Measurements from ENCODE around the gene KRT86.
"Not testable (repeated sequence)": the region's sequence is repeated elsewhere in the genome, so short reads cannot be mapped to it uniquely, and the experiment has no call there.

Gene KRT86

GRCh38 chr12:52294803-52295202, 20.4 kb downstream of the KRT86 start:
- no peaks in the 10 kb centered on the region for H3K36me3 ChIP-seq (ENCODE audit: control insufficient read depth, insufficient read depth, low read length)
- H3K27me3 ChIP-seq (ENCODE audit: control insufficient read depth, insufficient read depth, low read length) = peaks cover 3% of the 10 kb centered on the region
- no peaks in the 10 kb centered on the region for H3K4me1 ChIP-seq (ENCODE audit: control insufficient read depth, insufficient read depth, low read length)
- no peak overlapping the region for H3K4me3 ChIP-seq (ENCODE audit: low read depth, low read length)
- H3K9me3 ChIP-seq (ENCODE audit: control insufficient read depth, insufficient read depth, low read length) = no peaks in the 10 kb centered on the region
- H3K9ac ChIP-seq (ENCODE audit: low read depth, low read length) = no peak overlapping the region

GRCh38 chr12:52295663-52296062, 21.2 kb downstream of the KRT86 start:
- Histone ChIP-seq H3K36me3 (ENCODE audit: control insufficient read depth, insufficient read depth, low read length) (no peaks in the 10 kb centered on the region), H3K4me1 (ENCODE audit: control insufficient read depth, insufficient read depth, low read length) (no peaks in the 10 kb centered on the region), H3K4me3 (ENCODE audit: low read depth, low read length) (no peak overlapping the region), H3K27me3 (ENCODE audit: control insufficient read depth, insufficient read depth, low read length) (peaks cover 3% of the 10 kb centered on the region), H3K9me3 (ENCODE audit: control insufficient read depth, insufficient read depth, low read length) (no peaks in the 10 kb centered on the region), H3K9ac (ENCODE audit: low read depth, low read length) (no peak overlapping the region)

GRCh38 chr12:52296572-52297215, 22.2 kb downstream of the KRT86 start:
- H3K9me3 ChIP-seq (ENCODE audit: control insufficient read depth, insufficient read depth, low read length) = no peaks in the 10 kb centered on the region
- peaks cover 3% of the 10 kb centered on the region for H3K27me3 ChIP-seq (ENCODE audit: control insufficient read depth, insufficient read depth, low read length)
- H3K36me3 ChIP-seq (ENCODE audit: control insufficient read depth, insufficient read depth, low read length) = no peaks in the 10 kb centered on the region
- H3K9ac ChIP-seq (ENCODE audit: low read depth, low read length) = no peak overlapping the region
- H3K4me3 ChIP-seq (ENCODE audit: low read depth, low read length) = no peak overlapping the region
- H3K4me1 ChIP-seq (ENCODE audit: control insufficient read depth, insufficient read depth, low read length) = no peaks in the 10 kb centered on the region

GRCh38 chr12:52298677-52299190, 24.3 kb downstream of the KRT86 start:
- no peak overlapping the region for H3K9ac ChIP-seq (ENCODE audit: low read depth, low read length)

GRCh38 chr12:52300796-52301691, 26.6 kb downstream of the KRT86 start:
- no peaks in the 10 kb centered on the region for H3K36me3 ChIP-seq (ENCODE audit: control insufficient read depth, insufficient read depth, low read length)
- H3K9me3 ChIP-seq (ENCODE audit: control insufficient read depth, insufficient read depth, low read length) = no peaks in the 10 kb centered on the region
- H3K4me1 ChIP-seq (ENCODE audit: control insufficient read depth, insufficient read depth, low read length) = no peaks in the 10 kb centered on the region
- no peak overlapping the region for H3K9ac ChIP-seq (ENCODE audit: low read depth, low read length)
- H3K4me3 ChIP-seq (ENCODE audit: low read depth, low read length) = no peak overlapping the region
- H3K27me3 ChIP-seq (ENCODE audit: control insufficient read depth, insufficient read depth, low read length) = peaks cover 3% of the 10 kb centered on the region

More at GRCh38 chr12:52298677-52299190, 24.3 kb downstream of the KRT86 start:
- Histone ChIP-seq H3K9me3 (ENCODE audit: control insufficient read depth, insufficient read depth, low read length) (no peaks in the 10 kb centered on the region), H3K4me1 (ENCODE audit: control insufficient read depth, insufficient read depth, low read length) (no peaks in the 10 kb centered on the region), H3K27me3 (ENCODE audit: control insufficient read depth, insufficient read depth, low read length) (peaks cover 3% of the 10 kb centered on the region), H3K36me3 (ENCODE audit: control insufficient read depth, insufficient read depth, low read length) (no peaks in the 10 kb centered on the region), H3K4me3 (ENCODE audit: low read depth, low read length) (no peak overlapping the region)

- not testable (repeated sequence) for H3K9ac ChIP-seq (ENCODE audit: low read depth, low read length); H3K27me3 ChIP-seq (ENCODE audit: control insufficient read depth, insufficient read depth, low read length); H3K4me1 ChIP-seq (ENCODE audit: control insufficient read depth, insufficient read depth, low read length); H3K9me3 ChIP-seq (ENCODE audit: control insufficient read depth, insufficient read depth, low read length); H3K36me3 ChIP-seq (ENCODE audit: control insufficient read depth, insufficient read depth, low read length); H3K4me3 ChIP-seq (ENCODE audit: low read depth, low read length)
These were observed 27.3 kb downstream of the KRT86 start for GRCh38 chr12:52301721-52302120.

GRCh38 chr12:52302242-52302914, 27.9 kb downstream of the KRT86 start:
- not testable (repeated sequence) for H3K4me1 ChIP-seq (ENCODE audit: control insufficient read depth, insufficient read depth, low read length); H3K4me3 ChIP-seq (ENCODE audit: low read depth, low read length); H3K9me3 ChIP-seq (ENCODE audit: control insufficient read depth, insufficient read depth, low read length); H3K36me3 ChIP-seq (ENCODE audit: control insufficient read depth, insufficient read depth, low read length); H3K9ac ChIP-seq (ENCODE audit: low read depth, low read length)
- peaks cover 13% of the 10 kb centered on the region for H3K27me3 ChIP-seq (ENCODE audit: control insufficient read depth, insufficient read depth, low read length)

GRCh38 chr12:52304941-52305411, 30.5 kb downstream of the KRT86 start:
- H3K36me3 ChIP-seq (ENCODE audit: control insufficient read depth, insufficient read depth, low read length); H3K4me3 ChIP-seq (ENCODE audit: low read depth, low read length); H3K4me1 ChIP-seq (ENCODE audit: control insufficient read depth, insufficient read depth, low read length); H3K9ac ChIP-seq (ENCODE audit: low read depth, low read length); H3K9me3 ChIP-seq (ENCODE audit: control insufficient read depth, insufficient read depth, low read length): not testable (repeated sequence)
- peaks cover 38% of the 10 kb centered on the region for H3K27me3 ChIP-seq (ENCODE audit: control insufficient read depth, insufficient read depth, low read length)

- no peak overlapping the region for H3K4me3 ChIP-seq (ENCODE audit: low read depth, low read length)
- no peak overlapping the region for H3K9ac ChIP-seq (ENCODE audit: low read depth, low read length)
- no peaks in the 10 kb centered on the region for H3K4me1 ChIP-seq (ENCODE audit: control insufficient read depth, insufficient read depth, low read length)
- peaks cover 46% of the 10 kb centered on the region for H3K27me3 ChIP-seq (ENCODE audit: control insufficient read depth, insufficient read depth, low read length)
- no peaks in the 10 kb centered on the region for H3K36me3 ChIP-seq (ENCODE audit: control insufficient read depth, insufficient read depth, low read length)
- no peaks in the 10 kb centered on the region for H3K9me3 ChIP-seq (ENCODE audit: control insufficient read depth, insufficient read depth, low read length)
These were observed 31.7 kb downstream of the KRT86 start for GRCh38 chr12:52305921-52306705.

GRCh38 chr12:52306731-52307130, 32.3 kb downstream of the KRT86 start:
- H3K36me3 ChIP-seq (ENCODE audit: control insufficient read depth, insufficient read depth, low read length) = no peaks in the 10 kb centered on the region
- no peaks in the 10 kb centered on the region for H3K9me3 ChIP-seq (ENCODE audit: control insufficient read depth, insufficient read depth, low read length)
- peaks cover 49% of the 10 kb centered on the region for H3K27me3 ChIP-seq (ENCODE audit: control insufficient read depth, insufficient read depth, low read length)
- no peak overlapping the region for H3K9ac ChIP-seq (ENCODE audit: low read depth, low read length)
- H3K4me3 ChIP-seq (ENCODE audit: low read depth, low read length) = no peak overlapping the region
- no peaks in the 10 kb centered on the region for H3K4me1 ChIP-seq (ENCODE audit: control insufficient read depth, insufficient read depth, low read length)
